ENCODE measurements around the gene ZDHHC23.

Gene ZDHHC23

DNA sequence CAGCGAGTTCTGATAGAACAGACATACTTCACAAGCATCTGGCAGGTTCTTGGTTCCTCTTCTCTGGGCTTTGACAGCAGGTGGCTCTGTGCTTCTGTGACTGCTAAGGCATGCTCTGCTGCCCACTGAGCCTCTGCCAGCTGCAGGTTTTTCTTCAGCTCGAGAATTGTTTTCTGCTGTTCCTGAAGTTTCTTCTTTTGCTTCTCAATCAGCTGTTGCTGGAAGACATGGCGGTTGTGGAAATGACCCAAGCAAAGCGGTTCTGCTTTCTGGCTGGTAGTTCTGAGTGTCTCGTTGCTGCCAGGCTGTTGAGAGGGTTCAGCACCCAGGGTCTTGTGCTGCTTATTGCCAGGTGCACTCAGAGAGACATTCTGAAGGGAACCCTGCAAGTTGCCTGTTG is 57.7 kb downstream of the ZDHHC23 start:
- DNase-seq (ENCODE audit: low spot score) = no peak

DNA sequence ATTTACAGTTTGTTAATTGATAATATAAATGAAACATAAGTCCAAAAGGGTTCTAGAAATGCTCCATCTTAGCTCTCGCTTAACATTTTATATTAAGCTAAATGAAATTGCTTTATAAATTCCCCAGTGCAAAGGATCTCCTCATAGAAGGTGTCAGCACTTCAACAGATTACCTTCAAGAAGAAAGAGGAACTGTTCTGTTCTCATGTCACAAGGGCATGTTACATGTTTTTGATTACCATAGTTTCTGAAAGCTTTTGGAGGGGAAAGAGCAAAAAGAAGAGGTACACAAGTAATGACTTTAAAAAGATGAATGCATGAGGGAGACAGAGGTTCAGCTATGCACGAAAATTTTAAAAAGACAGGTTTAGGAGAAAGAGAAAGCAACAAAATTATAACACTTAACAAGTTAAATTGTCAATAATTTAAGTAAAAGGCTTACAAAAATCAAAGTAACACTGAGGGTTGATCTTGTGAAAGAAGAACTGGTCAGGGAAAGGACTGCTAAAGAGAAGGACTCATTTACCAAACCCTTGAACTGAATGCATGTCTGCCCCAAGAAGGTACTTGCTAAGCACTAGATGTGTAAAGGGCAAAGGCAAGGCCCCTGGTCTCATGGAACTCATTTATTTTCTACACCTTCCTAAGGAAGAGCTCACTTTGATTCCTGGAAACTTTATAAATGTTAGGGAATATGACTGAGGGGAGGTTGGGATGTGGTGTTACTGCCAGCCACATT is 63.4 kb downstream of the ZDHHC23 start:
- DNase-seq (ENCODE audit: low spot score) = no peak

All from iPS-NIHi11 (cell line).